GM19239 (cell line): ENCODE measurements around the gene CELA2B.
"Not testable (repeated sequence)": the region's sequence is repeated elsewhere in the genome, so short reads cannot be mapped to it uniquely, and the experiment has no call there.

Experiments
- DNase-seq: peaks from one replicate; pipeline ENCODE4 v3.0.0; 2011; ENCODE audit warnings: low spot score; ENCODE audit not compliant: insufficient read length
- FAIRE-seq: peaks from 2 replicates; lab custom pipeline; 2011; peaks lifted over from hg19 to GRCh38; lab: Jason Lieb, UNC

The CELA2B gene

DNA sequence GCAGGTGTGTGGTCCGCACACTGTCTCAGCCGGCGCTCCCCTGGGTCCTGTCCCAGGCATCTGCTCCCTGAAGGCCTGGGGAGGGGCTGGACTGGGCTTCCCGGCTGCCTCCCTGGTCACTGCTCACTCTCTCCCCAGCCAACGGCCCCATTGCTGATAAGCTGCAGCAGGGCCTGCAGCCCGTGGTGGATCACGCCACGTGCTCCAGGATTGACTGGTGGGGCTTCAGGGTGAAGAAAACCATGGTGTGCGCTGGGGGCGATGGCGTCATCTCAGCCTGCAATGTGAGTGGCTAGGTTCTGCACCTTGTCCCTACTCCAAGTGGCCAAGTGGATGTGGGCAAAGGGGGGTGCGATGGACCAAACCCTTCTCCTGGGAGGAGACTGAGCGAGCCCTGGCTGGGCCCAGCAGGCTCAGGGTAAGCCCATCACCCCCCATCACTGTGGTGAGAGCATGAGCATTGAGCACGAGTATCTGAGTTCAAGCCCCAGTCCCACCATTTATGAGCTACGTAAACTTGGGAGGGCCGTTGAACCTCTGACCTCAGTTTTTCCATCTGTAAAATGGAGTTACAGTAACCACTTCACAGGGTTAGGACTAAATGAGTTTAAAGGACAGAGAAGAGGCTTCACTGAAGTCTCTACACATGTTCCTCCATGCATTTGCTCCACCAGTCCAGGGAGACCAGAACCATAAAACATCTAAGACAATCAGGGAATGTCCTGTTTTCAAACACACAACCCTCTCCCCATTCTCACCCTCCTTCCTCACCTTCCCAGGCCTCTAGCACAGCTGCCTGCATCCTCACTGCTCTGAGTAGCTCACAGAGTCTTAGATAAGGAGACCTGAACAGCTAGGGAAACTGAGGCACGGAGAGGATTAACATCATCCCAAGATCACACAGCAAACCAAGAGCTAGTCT, 31.2 kb upstream of the CELA2B start:
- DNase-seq (no peak), FAIRE-seq (no peak)

GRCh38 chr1:15445390-15446122, 30.3 kb upstream of the CELA2B start:
- no peak for FAIRE-seq
- no peak for DNase-seq

GRCh38 chr1:15446212-15446611, 29.7 kb upstream of the CELA2B start:
- FAIRE-seq (no peak), DNase-seq (no peak)

GRCh38 chr1:15448877-15449462, 26.9 kb upstream of the CELA2B start:
- DNase-seq (no peak), FAIRE-seq (no peak)

DNA sequence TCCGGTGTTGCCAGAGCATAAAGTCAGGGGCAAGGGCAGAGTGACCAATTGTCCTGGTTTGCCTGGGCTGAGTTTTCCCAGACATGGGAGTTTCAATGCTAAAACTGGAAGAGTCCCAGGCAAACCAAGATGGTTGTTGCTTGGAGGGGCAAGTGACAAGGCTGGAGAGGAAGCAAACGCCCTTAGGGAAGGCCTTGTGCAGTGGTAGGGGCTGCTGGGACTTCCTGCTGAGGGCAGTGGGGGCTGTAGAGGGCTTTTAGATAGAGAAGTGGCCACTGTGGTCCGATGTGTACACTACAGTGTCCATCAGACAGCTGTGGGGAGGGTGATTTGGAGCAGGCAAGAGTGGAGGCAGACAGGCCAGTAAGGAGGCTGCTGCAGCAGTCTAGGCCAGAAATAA, 26.3 kb upstream of the CELA2B start:
- no peak for DNase-seq
- no peak for FAIRE-seq

GRCh38 chr1:15451014-15451722, 24.7 kb upstream of the CELA2B start:
- FAIRE-seq, result no peak

GRCh38 chr1:15452216-15452615, 23.7 kb upstream of the CELA2B start:
- no peak for FAIRE-seq
- DNase-seq, result no peak

More at GRCh38 chr1:15451014-15451722, 24.7 kb upstream of the CELA2B start:
- DNase-seq, result no peak

- DNase-seq (no peak), FAIRE-seq (no peak)
Measured at GRCh38 chr1:15452866-15453571, 22.9 kb upstream of the CELA2B start.

GRCh38 chr1:15453734-15454133, 22.2 kb upstream of the CELA2B start:
- no peak for DNase-seq
- no peak for FAIRE-seq

DNA sequence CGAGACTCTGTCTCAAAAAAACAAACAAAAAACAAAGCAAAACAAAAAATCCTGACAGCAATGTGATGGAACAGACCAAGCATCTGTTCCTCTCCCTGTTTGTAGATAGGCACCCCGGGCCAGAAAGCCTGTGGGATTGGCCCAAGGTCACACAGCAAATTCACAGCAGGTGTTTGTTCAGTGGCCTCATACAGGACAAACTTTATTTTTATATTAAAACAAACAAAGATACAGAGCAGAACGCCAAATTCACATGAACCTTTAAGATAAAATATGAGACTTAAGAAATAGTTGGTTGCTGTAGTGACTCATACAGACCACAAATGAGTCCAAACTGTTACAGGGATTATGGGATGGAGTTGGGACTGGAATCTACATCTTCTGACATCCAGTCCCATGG, 21.6 kb upstream of the CELA2B start:
- DNase-seq (no peak), FAIRE-seq (no peak)

- FAIRE-seq (no peak), DNase-seq (no peak)
Measured at GRCh38 chr1:15455522-15455921, 20.4 kb upstream of the CELA2B start.

GRCh38 chr1:15456313-15456954, 19.5 kb upstream of the CELA2B start, which contains the start of gene CELA2A:
Gene CELA2A, plus strand, starts transcription at chr1:15456732. Its CDS starts 22 bp downstream, at chr1:15456754.
- no peak for FAIRE-seq
- DNase-seq, result no peak

DNA sequence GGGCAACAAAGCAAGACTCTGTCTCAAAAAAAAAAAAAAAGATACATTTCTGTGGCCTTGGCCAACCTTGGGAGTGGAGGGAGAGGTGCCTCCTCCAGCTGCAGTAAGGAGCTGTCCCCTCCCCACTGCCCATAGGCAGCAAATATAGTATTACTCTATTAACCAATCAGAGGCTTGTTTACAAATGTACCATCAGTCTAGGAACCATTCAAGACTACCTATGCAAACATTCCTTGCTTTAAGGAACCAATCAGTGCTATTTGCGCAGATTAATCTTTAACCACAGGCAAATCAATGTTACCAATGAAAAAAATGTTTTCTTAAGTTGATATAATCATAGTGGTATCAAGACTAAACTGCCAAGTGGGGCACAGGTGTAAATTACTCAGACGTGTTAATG, 18.3 kb upstream of the CELA2B start:
- FAIRE-seq, result no peak
- no peak for DNase-seq

DNA sequence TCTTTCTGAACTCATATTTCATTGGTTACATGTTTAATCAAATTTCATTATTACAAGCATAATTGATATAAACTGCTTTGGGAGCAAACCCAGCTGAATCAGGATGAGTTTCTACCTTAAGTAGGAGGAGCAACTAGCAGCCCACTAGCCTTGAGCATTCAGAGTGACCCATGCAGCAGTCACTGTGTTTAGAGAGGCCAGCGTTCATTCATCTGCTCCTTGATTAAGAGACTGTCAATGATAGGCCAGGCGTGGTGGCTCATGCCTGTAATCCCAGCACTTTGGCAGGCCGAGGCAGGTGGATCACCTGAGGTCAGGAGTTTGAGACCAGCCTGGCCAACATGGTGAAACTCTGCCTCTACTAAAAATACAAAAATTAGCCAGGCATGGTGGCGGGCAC, 17.5 kb upstream of the CELA2B start:
- FAIRE-seq, DNase-seq: not testable (repeated sequence)

DNA sequence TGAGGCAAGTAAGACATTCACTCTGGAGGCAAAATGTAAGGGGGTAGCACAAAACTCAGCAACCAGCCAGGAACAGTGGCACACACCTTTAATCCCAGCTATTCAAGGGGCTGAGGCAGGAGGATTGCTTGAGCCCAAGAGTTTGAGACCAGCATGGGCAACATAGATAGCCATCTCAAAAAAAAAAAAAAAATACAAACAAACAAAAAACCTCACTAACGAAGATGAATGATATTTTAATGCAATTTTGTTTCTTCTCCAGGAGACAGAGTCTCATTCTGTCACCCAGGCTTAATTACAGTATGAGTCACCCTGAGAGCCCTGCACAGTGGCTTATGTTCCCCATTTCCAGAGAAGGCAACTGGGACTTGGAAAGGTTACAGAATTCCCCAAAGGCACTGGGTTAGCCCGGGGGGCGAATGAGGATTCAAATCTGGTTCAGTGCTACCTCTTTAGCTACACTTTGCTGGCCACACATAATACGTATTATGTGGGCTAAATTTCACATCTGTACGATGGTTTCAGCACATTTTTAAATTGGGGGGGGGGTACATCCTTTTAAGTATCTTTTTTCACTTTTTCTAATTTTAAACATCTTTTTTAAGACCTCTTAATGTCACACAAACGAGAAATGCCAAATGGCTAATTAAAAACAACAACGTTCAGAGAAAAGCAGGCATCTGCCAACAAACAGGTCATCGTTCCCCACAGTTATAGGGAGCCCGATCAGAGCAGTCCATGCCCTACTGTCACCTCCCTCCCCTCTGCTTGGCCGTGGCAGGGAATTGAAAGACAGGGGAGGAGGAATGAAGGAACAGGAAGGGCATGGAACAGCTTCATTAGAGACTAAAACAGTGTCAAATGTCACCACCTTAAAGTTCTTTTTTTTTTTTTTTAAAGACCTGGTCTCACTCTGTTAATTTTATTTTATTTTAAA, 15.9 kb upstream of the CELA2B start:
- DNase-seq (no peak), FAIRE-seq (no peak)

GRCh38 chr1:15460708-15461095, 15.2 kb upstream of the CELA2B start:
- FAIRE-seq (no peak), DNase-seq (no peak)

DNA sequence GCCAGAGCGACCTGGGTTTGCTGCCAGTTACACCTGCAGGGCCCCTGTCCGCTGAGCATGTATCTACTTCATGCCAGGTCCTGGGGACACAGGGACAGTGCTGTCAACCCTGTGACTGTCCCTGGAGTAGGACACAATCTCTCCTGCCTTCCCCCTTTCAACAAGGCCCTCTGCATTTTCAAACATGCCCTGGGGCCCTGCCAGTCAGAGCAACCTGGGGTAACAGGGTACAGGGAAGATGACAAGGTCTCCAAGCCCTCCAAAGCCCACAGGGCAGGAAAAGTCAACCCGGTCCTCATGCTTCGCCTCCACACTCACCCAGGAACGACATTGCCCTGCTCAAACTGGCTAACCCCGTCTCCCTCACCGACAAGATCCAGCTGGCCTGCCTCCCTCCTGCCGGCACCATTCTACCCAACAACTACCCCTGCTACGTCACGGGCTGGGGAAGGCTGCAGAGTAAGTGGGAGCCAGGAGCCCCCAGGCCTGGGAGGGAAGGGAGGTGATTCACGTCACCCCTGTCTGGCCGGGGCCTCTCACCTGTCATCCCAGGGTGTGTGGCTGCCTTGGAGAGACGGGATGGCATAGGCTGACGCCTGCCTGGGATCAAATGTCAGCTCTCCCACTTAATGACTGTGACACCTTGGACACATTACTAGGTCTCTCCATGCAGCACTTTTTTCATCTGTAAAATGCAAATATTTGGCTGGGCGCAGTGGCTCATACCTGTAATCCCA, 12.7 kb upstream of the CELA2B start:
- FAIRE-seq, DNase-seq: not testable (repeated sequence)
